Neural cell (in vitro differentiated cells): ENCODE measurements around the gene CHD6.

Source experiments
- CTCF ChIP-seq: fragments of 450-650 bp; IDR thresholded peaks from 2 replicates; pipeline ENCODE4 v1.5.1; 2014; ENCODE audit warnings: antibody characterized with exemption, mild to moderate bottlenecking, moderate library complexity; ENCODE audit not compliant: poor library complexity, severe bottlenecking
- EP300 ChIP-seq: fragments of 450-650 bp; conservative IDR thresholded peaks from 2 replicates; pipeline ENCODE4 v1.6.1; 2014; ENCODE audit warnings: antibody characterized with exemption, mild to moderate bottlenecking, moderate library complexity; ENCODE audit not compliant: poor library complexity, severe bottlenecking
- EZH2 ChIP-seq: fragments of 200-600, 300-800 bp; shearing (Covaris generic), sonication (generic); IDR thresholded peaks from 2 replicates; pipeline ENCODE4 v1.6.1; 2014; ENCODE audit warnings: antibody characterized with exemption, low read length, borderline replicate concordance, mild to moderate bottlenecking; ENCODE audit not compliant: insufficient read depth, poor library complexity, severe bottlenecking
- MXI1 ChIP-seq: fragments of 450-650 bp; conservative IDR thresholded peaks from 2 replicates; pipeline ENCODE4 v1.6.1; 2014; ENCODE audit warnings: antibody characterized with exemption, mild to moderate bottlenecking; ENCODE audit not compliant: poor library complexity, severe bottlenecking
- POLR2AphosphoS5 ChIP-seq: IDR thresholded peaks from 2 replicates; pipeline ENCODE4 v1.6.1; 2012
- RAD21 ChIP-seq: fragments of 450-650 bp; conservative IDR thresholded peaks from 2 replicates; pipeline ENCODE4 v1.6.1; 2014; ENCODE audit warnings: antibody characterized with exemption, mild to moderate bottlenecking, moderate library complexity
- REST ChIP-seq: IDR thresholded peaks from 2 replicates; pipeline ENCODE4 v1.6.1; 2012; ENCODE audit warnings: borderline replicate concordance
- SMC3 ChIP-seq: fragments of 450-650 bp; conservative IDR thresholded peaks from 2 replicates; pipeline ENCODE4 v1.6.1; 2014; ENCODE audit warnings: antibody characterized with exemption, mild to moderate bottlenecking, moderate library complexity; ENCODE audit not compliant: poor library complexity
- TAF1 ChIP-seq: IDR thresholded peaks from 2 replicates; pipeline ENCODE4 v1.6.1; 2012; ENCODE audit warnings: low read depth

- TF ChIP-seq CTCF = no peak
- TF ChIP-seq EZH2 = no peak
- no peak for TF ChIP-seq RAD21
- TF ChIP-seq POLR2AphosphoS5 = no peak
- TF ChIP-seq EP300 = no peak
- TF ChIP-seq TAF1 = no peak
- TF ChIP-seq MXI1 = no peak
- TF ChIP-seq SMC3 = no peak
- TF ChIP-seq REST = no peak
Measured at GRCh38 chr20:41407607-41408006, 210.6 kb downstream of the CHD6 start.
